ENCODE measurements around the gene PCDH9.

DNA sequence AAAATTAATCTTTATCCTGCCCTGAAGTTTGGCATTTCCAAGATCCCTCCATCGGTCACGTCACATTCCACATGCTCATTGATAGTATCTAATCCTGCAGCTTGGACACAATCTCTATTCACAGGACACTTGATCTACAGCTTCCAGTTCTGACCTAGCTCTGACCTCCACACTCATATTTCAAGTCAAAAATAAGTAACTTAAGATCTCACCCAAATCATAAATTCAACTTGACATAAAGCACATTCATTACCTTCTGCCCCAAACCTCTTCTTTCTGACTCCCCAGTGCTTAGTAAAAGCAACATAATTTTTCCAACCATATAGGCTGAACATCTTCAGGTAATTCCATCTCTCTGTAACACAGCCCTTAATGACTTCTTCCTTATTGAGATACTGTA is 880.2 kb downstream of the PCDH9 start:
- TF ChIP-seq, protein P1, sequence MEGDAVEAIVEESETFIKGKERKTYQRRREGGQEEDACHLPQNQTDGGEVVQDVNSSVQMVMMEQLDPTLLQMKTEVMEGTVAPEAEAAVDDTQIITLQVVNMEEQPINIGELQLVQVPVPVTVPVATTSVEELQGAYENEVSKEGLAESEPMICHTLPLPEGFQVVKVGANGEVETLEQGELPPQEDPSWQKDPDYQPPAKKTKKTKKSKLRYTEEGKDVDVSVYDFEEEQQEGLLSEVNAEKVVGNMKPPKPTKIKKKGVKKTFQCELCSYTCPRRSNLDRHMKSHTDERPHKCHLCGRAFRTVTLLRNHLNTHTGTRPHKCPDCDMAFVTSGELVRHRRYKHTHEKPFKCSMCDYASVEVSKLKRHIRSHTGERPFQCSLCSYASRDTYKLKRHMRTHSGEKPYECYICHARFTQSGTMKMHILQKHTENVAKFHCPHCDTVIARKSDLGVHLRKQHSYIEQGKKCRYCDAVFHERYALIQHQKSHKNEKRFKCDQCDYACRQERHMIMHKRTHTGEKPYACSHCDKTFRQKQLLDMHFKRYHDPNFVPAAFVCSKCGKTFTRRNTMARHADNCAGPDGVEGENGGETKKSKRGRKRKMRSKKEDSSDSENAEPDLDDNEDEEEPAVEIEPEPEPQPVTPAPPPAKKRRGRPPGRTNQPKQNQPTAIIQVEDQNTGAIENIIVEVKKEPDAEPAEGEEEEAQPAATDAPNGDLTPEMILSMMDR (IDR thresholded peaks at IDR 0.05; ENCODE audit: low read depth, low read length), result no peak
- TF ChIP-seq POLR2A (IDR thresholded peaks at IDR 0.05; ENCODE audit: extremely low read depth, insufficient read length), result no peak
